GM10248 (cell line): ENCODE measurements around the gene ATXN7L3.

Experiments
- CTCF ChIA-PET: fragments of 300-600 bp; sonication (Branson Sonifier 250); formaldehyde crosslinking; extraction: SDS; loops from one replicate; lab custom pipeline; 2021; ENCODE audit warnings: antibody characterized with exemption; lab: Yijun Ruan, JAX
- POLR2A ChIA-PET: fragments of 350-650 bp; sonication (Branson Sonifier 250); formaldehyde crosslinking; extraction: SDS; loops from one replicate; lab custom pipeline; 2020; ENCODE audit warnings: antibody characterized with exemption; lab: Yijun Ruan, JAX
- DNase-seq: peaks from one replicate; pipeline ENCODE4 v3.0.0; 2012; ENCODE audit errors: extremely low spot score
- CTCF ChIP-seq: IDR thresholded peaks from 2 replicates; pipeline ENCODE4 v1.5.1; 2012; ENCODE audit warnings: mild to moderate bottlenecking, low read depth; ENCODE audit errors: extremely low read depth, missing control alignments, control extremely low read depth

Gene ATXN7L3

GRCh38 chr17:44214896-44215295 is 15.2 kb upstream of the ATXN7L3 start:
- ChIA-PET CTCF (interaction anchor here (0.9 to 15.0 kb wide), 7 partner anchors 9 to 146 kb away, joined by 3 to 234 read pairs (median 5); no protein-coding TSS in a partner anchor), POLR2A (no interaction called here)
- TF ChIP-seq CTCF: no peak
- DNase-seq: no peak

GRCh38 chr17:44214230-44214494 is 14.5 kb upstream of the ATXN7L3 start:
- ChIA-PET POLR2A (interaction anchor here (0.9 kb wide), 1 partner anchor 131 kb away, joined by 3 read pairs; the partner anchor contains the start of gene GRN), CTCF (interaction anchor here (0.9 to 15.0 kb wide), 8 partner anchors 8 to 147 kb away, joined by 3 to 234 read pairs (median 4); no protein-coding TSS in a partner anchor)
- no peak for DNase-seq
- TF ChIP-seq CTCF: no peak

- ChIA-PET POLR2A (interaction anchor here (0.9 kb wide), 1 partner anchor 132 kb away, joined by 3 read pairs; the partner anchor contains the start of gene GRN), CTCF (interaction anchor here (0.7 to 15.0 kb wide), 9 partner anchors 11 to 148 kb away, joined by 3 to 234 read pairs (median 3); partner anchors contain the start of gene GRN)
- no peak for TF ChIP-seq CTCF
- no peak for DNase-seq
Measured at GRCh38 chr17:44213403-44214229, 13.9 kb upstream of the ATXN7L3 start.

- DNase-seq: no peak
- ChIA-PET CTCF (interaction anchor here (0.7 to 15.0 kb wide), 10 partner anchors 7 to 143 kb away, joined by 3 to 234 read pairs (median 40); partner anchors contain the start of genes ATXN7L3, GRN and UBTF), POLR2A (no interaction called here)
- TF ChIP-seq CTCF: no peak
Measured at GRCh38 chr17:44212507-44213402, 13.1 kb upstream of the ATXN7L3 start.

GRCh38 chr17:44211281-44212265 is 11.9 kb upstream of the ATXN7L3 start:
- POLR2A ChIA-PET: no interaction called here
- TF ChIP-seq CTCF: no peak
- CTCF ChIA-PET: interaction anchor here (0.9 to 15.0 kb wide), 26 partner anchors 8 to 311 kb away, joined by 3 to 234 read pairs (median 12); partner anchors contain the start of genes ATXN7L3, FAM171A2, GRN and SLC25A39
- no peak for DNase-seq
